ENCODE measurements around the gene GMDS. TPM values are rescaled to one million over a fixed set of nuclear protein-coding genes. Genes with fewer than 3 reads are reported as not detected.

The GMDS gene
- total RNA-seq, 1 experiment from 2014 or later: 31.1 TPM

DNA sequence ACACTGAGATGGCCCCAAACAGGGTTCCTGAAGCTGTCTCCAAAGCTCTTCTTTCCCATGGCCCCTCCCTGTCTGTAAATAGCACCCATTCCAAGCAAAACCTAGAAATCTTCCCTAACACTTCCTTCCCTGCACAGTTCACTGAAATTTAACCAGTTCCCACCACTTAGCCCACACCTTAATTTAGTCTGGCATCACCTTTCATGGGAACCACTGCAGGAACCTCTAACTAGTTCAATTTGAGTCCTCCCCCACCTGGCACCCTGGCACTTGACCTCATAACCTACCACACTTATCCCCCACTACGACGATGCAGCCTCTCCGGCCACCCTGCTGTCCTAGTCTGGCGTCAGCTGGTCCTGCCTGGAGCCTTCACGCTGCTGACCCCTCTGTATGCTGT is 278.7 kb downstream of the GMDS start:
- H3K27me3 ChIP-seq (replicated peaks; ENCODE audit: control insufficient read depth, insufficient read depth, low read length): no peaks in the 10 kb centered on the region
- no peaks in the 10 kb centered on the region for H3K4me1 Mint-ChIP-seq (ENCODE audit: low read depth, unreplicated experiment)
- POLR2A ChIA-PET: no interaction called here
- no peaks in the 10 kb centered on the region for H3K36me3 ChIP-seq (ENCODE audit: control insufficient read depth, insufficient read depth, low read length)
- H3K27me3 Mint-ChIP-seq (ENCODE audit: insufficient read depth, unreplicated experiment): no peaks in the 10 kb centered on the region
- no peaks in the 10 kb centered on the region for H3K4me1 ChIP-seq
- intact Hi-C loops (cut with micrococcal nuclease; ENCODE audit: unreplicated experiment): no loop called here
- H3K4me3 ChIP-seq (ENCODE audit: low read depth, low read length): no peak overlapping the region
- no peaks in the 10 kb centered on the region for H3K9me3 Mint-ChIP-seq (ENCODE audit: unreplicated experiment)
- no peak for DNase-seq
- no TSS peak for BruUV-seq (replicated peaks)
- H3K4me3 Mint-ChIP-seq (ENCODE audit: unreplicated experiment): no peak overlapping the region
- H3K9me3 ChIP-seq: no peaks in the 10 kb centered on the region
- TF ChIP-seq, protein P1, sequence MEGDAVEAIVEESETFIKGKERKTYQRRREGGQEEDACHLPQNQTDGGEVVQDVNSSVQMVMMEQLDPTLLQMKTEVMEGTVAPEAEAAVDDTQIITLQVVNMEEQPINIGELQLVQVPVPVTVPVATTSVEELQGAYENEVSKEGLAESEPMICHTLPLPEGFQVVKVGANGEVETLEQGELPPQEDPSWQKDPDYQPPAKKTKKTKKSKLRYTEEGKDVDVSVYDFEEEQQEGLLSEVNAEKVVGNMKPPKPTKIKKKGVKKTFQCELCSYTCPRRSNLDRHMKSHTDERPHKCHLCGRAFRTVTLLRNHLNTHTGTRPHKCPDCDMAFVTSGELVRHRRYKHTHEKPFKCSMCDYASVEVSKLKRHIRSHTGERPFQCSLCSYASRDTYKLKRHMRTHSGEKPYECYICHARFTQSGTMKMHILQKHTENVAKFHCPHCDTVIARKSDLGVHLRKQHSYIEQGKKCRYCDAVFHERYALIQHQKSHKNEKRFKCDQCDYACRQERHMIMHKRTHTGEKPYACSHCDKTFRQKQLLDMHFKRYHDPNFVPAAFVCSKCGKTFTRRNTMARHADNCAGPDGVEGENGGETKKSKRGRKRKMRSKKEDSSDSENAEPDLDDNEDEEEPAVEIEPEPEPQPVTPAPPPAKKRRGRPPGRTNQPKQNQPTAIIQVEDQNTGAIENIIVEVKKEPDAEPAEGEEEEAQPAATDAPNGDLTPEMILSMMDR (IDR thresholded peaks at IDR 0.05; ENCODE audit: insufficient read depth in 1 of 2, low read depth in 1 of 2, low read length in 1 of 2, severe bottlenecking in 1 of 2, unreplicated experiment in 1 of 2): no peak
- no peak overlapping the region for H3K27ac Mint-ChIP-seq (ENCODE audit: unreplicated experiment)
- H3K36me3 Mint-ChIP-seq (ENCODE audit: insufficient read depth, unreplicated experiment): no peaks in the 10 kb centered on the region
- CTCF ChIA-PET: no interaction called here

DNA sequence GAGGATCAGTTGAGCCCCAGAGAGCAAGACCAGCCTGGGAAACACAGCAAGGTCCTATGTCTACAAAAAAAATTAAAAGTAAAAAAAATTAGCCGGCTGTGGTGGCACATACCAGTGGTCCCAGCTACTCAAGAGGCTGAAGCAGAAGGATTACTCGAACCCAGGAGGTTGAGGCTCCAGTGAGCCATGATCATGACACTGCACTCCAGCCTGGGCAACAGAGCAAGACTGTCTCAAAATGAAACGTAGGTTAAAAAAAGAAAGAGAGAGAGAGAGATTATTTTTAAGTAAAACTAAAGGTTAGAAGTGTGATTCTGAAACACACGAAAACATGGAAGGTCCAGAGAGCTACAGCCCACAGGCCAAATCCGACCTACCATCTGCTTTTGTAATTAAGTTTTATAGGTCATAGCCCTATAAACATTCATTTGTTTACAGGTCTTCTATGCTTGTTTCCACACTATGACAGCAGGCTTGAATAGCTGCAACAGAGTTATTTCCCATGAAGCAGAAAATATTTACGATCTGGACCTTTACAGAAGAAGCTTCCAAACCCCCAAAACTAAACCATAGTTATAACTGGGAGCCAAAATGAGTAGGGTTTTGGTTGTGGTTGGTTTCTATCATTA is 279.7 kb downstream of the GMDS start:
- intact Hi-C loops (cut with micrococcal nuclease; ENCODE audit: unreplicated experiment): no loop called here
- POLR2A ChIA-PET: no interaction called here

DNA sequence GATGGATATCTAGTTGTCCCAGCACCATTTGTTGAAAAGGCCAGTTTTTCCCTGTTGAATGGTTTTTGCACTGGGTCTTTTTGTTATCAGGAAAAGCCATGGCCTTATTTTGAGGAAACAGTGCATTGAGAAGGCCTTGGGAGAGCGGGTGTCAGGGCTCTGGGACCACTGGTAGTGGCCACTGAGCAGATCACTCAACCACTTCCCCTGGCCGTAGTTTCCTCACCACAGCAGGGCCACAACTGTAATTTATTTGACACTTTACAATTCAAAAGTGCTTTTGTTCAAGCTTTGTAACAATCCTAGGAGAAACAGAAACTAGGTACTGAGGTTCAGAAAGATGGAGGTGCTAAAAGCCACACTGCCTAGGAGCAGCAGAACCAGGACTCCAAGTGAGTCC is 281.8 kb downstream of the GMDS start:
- Mint-ChIP-seq H3K4me1 (ENCODE audit: low read depth, unreplicated experiment) (no peaks in the 10 kb centered on the region), H3K4me3 (ENCODE audit: unreplicated experiment) (no peak overlapping the region)
- CTCF ChIA-PET: no interaction called here

More for the DNA sequence above, 279.7 kb downstream of the GMDS start:
- H3K9me3 Mint-ChIP-seq (ENCODE audit: unreplicated experiment): no peaks in the 10 kb centered on the region
- BruUV-seq (replicated peaks): no TSS peak
- H3K36me3 Mint-ChIP-seq (ENCODE audit: insufficient read depth, unreplicated experiment): no peaks in the 10 kb centered on the region
- Histone ChIP-seq H3K9me3 (no peaks in the 10 kb centered on the region), H3K27me3 (replicated peaks; ENCODE audit: control insufficient read depth, insufficient read depth, low read length) (no peaks in the 10 kb centered on the region), H3K4me1 (no peaks in the 10 kb centered on the region), H3K36me3 (ENCODE audit: control insufficient read depth, insufficient read depth, low read length) (no peaks in the 10 kb centered on the region), H3K4me3 (ENCODE audit: low read depth, low read length) (no peak overlapping the region)
- H3K27ac Mint-ChIP-seq (ENCODE audit: unreplicated experiment): no peak overlapping the region
- CTCF ChIA-PET: no interaction called here
- DNase-seq: no peak
- TF ChIP-seq, protein P1 (IDR thresholded peaks at IDR 0.05; ENCODE audit: insufficient read depth in 1 of 2, low read depth in 1 of 2, low read length in 1 of 2, severe bottlenecking in 1 of 2, unreplicated experiment in 1 of 2): no peak
- H3K27me3 Mint-ChIP-seq (ENCODE audit: insufficient read depth, unreplicated experiment): no peaks in the 10 kb centered on the region
- no peaks in the 10 kb centered on the region for H3K4me1 Mint-ChIP-seq (ENCODE audit: low read depth, unreplicated experiment)
- H3K4me3 Mint-ChIP-seq (ENCODE audit: unreplicated experiment): no peak overlapping the region

More for the DNA sequence above, 281.8 kb downstream of the GMDS start:
- H3K4me3 ChIP-seq (ENCODE audit: low read depth, low read length): no peak overlapping the region
- TF ChIP-seq, protein P1 (IDR thresholded peaks at IDR 0.05; ENCODE audit: insufficient read depth in 1 of 2, low read depth in 1 of 2, low read length in 1 of 2, severe bottlenecking in 1 of 2, unreplicated experiment in 1 of 2): no peak
- Mint-ChIP-seq H3K27ac (ENCODE audit: unreplicated experiment) (no peak overlapping the region), H3K36me3 (ENCODE audit: insufficient read depth, unreplicated experiment) (no peaks in the 10 kb centered on the region), H3K9me3 (ENCODE audit: unreplicated experiment) (no peaks in the 10 kb centered on the region), H3K27me3 (ENCODE audit: insufficient read depth, unreplicated experiment) (no peaks in the 10 kb centered on the region)
- no peaks in the 10 kb centered on the region for H3K4me1 ChIP-seq
- DNase-seq: no peak
- POLR2A ChIA-PET: interaction anchor here (0.6 kb wide), 1 partner anchor 308 kb away, joined by 3 read pairs; no protein-coding TSS in a partner anchor
- H3K36me3 ChIP-seq (ENCODE audit: control insufficient read depth, insufficient read depth, low read length): no peaks in the 10 kb centered on the region
- BruUV-seq (replicated peaks): no TSS peak
- H3K27me3 ChIP-seq (replicated peaks; ENCODE audit: control insufficient read depth, insufficient read depth, low read length): no peaks in the 10 kb centered on the region
- no peaks in the 10 kb centered on the region for H3K9me3 ChIP-seq
- intact Hi-C loops (cut with micrococcal nuclease; ENCODE audit: unreplicated experiment): no loop called here

Data from Caco-2 (cell line).